GM12878 (cell line): ENCODE results near the gene GGTLC2. TPM values are rescaled to one million over a fixed set of nuclear protein-coding genes. Genes with fewer than 3 reads are reported as not detected.

Source experiments
- ATF7 ChIP-seq: fragments of 450-650 bp; IDR thresholded peaks from 2 replicates; pipeline ENCODE4 v1.6.1; 2016; ENCODE audit warnings: low read depth, mild to moderate bottlenecking
- BHLHE40 ChIP-seq, 2 experiments: fragments of 450-650 bp in 1 of 2; IDR thresholded peaks; 2 replicates each; pipeline ENCODE4 v1.6.1; 2011 to 2017; ENCODE audit warnings: low read depth in 2 of 2, borderline replicate concordance in 1 of 2, improper control_type of control experiment in 1 of 2, low read length in 1 of 2, mild to moderate bottlenecking in 1 of 2
- CHD2 ChIP-seq: IDR thresholded peaks from 2 replicates; pipeline ENCODE4 v1.6.1; 2011; ENCODE audit warnings: low read depth, low read length, improper control_type of control experiment, borderline replicate concordance
- DPF2 ChIP-seq: fragments of 450-650 bp; IDR thresholded peaks from 2 replicates; pipeline ENCODE4 v1.6.1; 2017; ENCODE audit warnings: mild to moderate bottlenecking
- IKZF2 ChIP-seq, 2 experiments: fragments of 450-650 bp; IDR thresholded peaks; 2 replicates each; pipeline ENCODE4 v1.6.1; 2017; ENCODE audit warnings: mild to moderate bottlenecking in 2 of 2, moderate library complexity in 2 of 2
- KLF5 ChIP-seq: fragments of 450-650 bp; IDR thresholded peaks from 2 replicates; pipeline ENCODE4 v1.6.1; 2014; ENCODE audit warnings: mild to moderate bottlenecking; ENCODE audit not compliant: partially characterized antibody
- MEF2B ChIP-seq: fragments of 450-650 bp; IDR thresholded peaks from 2 replicates; pipeline ENCODE4 v1.6.1; 2018; ENCODE audit warnings: mild to moderate bottlenecking, moderate library complexity; ENCODE audit not compliant: partially characterized antibody, poor library complexity, severe bottlenecking
- MLLT1 ChIP-seq: fragments of 450-650 bp; IDR thresholded peaks from 2 replicates; pipeline ENCODE4 v1.6.1; 2016; ENCODE audit warnings: mild to moderate bottlenecking
- MTA2 ChIP-seq: fragments of 450-650 bp; IDR thresholded peaks from 2 replicates; pipeline ENCODE4 v1.6.1; 2016; ENCODE audit warnings: low read depth, mild to moderate bottlenecking, moderate library complexity
- PKNOX1 ChIP-seq: fragments of 450-650 bp; IDR thresholded peaks from 2 replicates; pipeline ENCODE4 v1.6.1; 2016; ENCODE audit warnings: mild to moderate bottlenecking
- RUNX3 ChIP-seq: IDR thresholded peaks from 2 replicates; pipeline ENCODE4 v1.6.1; 2012; ENCODE audit warnings: low read length, inconsistent platforms
- SKIL ChIP-seq: fragments of 450-650 bp; IDR thresholded peaks from 2 replicates; pipeline ENCODE4 v1.6.1; 2017; ENCODE audit warnings: mild to moderate bottlenecking, low read depth, inconsistent platforms; ENCODE audit not compliant: poor library complexity, severe bottlenecking
- SP1 ChIP-seq: IDR thresholded peaks from one replicate; pipeline ENCODE4 v1.6.1; 2011; ENCODE audit warnings: low read depth, low read length
- TCF12 ChIP-seq: IDR thresholded peaks from 2 replicates; pipeline ENCODE4 v1.6.1; 2011; ENCODE audit warnings: low read depth, mild to moderate bottlenecking, low read length
- ZBTB4 ChIP-seq: fragments of 450-650 bp; formaldehyde crosslinking; IDR thresholded peaks from 2 replicates; pipeline ENCODE4 v1.4.0; 2022; ENCODE audit warnings: mild to moderate bottlenecking, moderate library complexity
- ZNF207 ChIP-seq: fragments of 450-650 bp; IDR thresholded peaks from 2 replicates; pipeline ENCODE4 v1.6.1; 2014; ENCODE audit warnings: antibody characterized with exemption, mild to moderate bottlenecking, borderline replicate concordance
- ZNF592 ChIP-seq: fragments of 450-650 bp; IDR thresholded peaks from 2 replicates; pipeline ENCODE4 v1.6.1; 2017; ENCODE audit warnings: mild to moderate bottlenecking, moderate library complexity
- polyA plus RNA-seq, 11 experiments: library from polyadenylated mRNA; depleted of rRNA in 4 of 11; unstranded in 6 of 11; stranded (reverse) in 5 of 11; fragments of >200 nt; fragmentation: Nextera tagmentation in 4 of 11; fragmentation: Illumina TruSeq in 1 of 11; extraction: Ambion mirVana in 4 of 11; extraction: Trizol in 1 of 11; gene quantifications; 1 replicate in 1 of 11; 2 replicates in 10 of 11; pipeline versions ENCODE4 v1.2.1 to v1.2.3, GENCODE V29; 2011 to 2016; ENCODE audit warnings: inconsistent platforms in 2 of 11, missing spikeins in 2 of 11, low read depth in 1 of 11
- total RNA-seq, 4 experiments: library from RNA; depleted of rRNA in 3 of 4; stranded (reverse); fragments of >200 nt in 3 of 4; fragmentation: Illumina TruSeq in 1 of 4; extraction: Trizol in 1 of 4; gene quantifications; 2 replicates each; pipeline versions ENCODE4 v1.2.1 to v1.2.3, GENCODE V29; 2013 to 2021

Gene GGTLC2
- total and polyA plus RNA-seq, 10 of the 15 experiments (the other 5 are each of a cell fraction or from before 2014, with no cell fraction given) = not detected

- TF ChIP-seq SKIL (peak; percentile 26), ZNF207 (no peak), RUNX3 (peak; percentile 87), CHD2 (peak; percentile 24; the same call in 1 of the 2 replicates), MLLT1 (0 out of 2 replicates have a peak, but pooled peaks have one; percentile 20), BHLHE40 (IDR thresholded peaks at IDR 0.05; ENCODE audit: borderline replicate concordance in 1 of 2, low read depth in 2 of 2, low read length in 1 of 2) (peak; percentile 85 to 93), ZNF592 (0 out of 2 replicates have a peak, but pooled peaks have one; percentile 76), SP1 (peak; percentile 58), MTA2 (peak; percentile 23; the same call in 1 of the 2 replicates), MEF2B (peak; percentile 43), KLF5 (no peak), PKNOX1 (peak; percentile 33; the same call in 1 of the 2 replicates), TCF12 (0 out of 2 replicates have a peak, but pooled peaks have one; percentile 47), ZBTB4 (CRISPR knock-in tag) (no peak), IKZF2 (IDR thresholded peaks at IDR 0.05) (peak; percentile 42 to 63; a peak in 3 of 4 replicates), ATF7 (peak; percentile 31; the same call in 1 of the 2 replicates), DPF2 (peak; percentile 54; the same call in 1 of the 2 replicates)
Observed at GRCh38 chr22:22616636-22617035, 27.8 kb upstream of the GGTLC2 start (continued).
